Left colon (tissue), 2 donors: ENCODE measurements around the gene ACRBP. TPM values are rescaled to one million over a fixed set of nuclear protein-coding genes. Genes with fewer than 3 reads are reported as not detected.
"Not testable (repeated sequence)": the region's sequence is repeated elsewhere in the genome, so short reads cannot be mapped to it uniquely, and the experiment has no call there.

Experiments used
- ATAC-seq: fragments of 200-7000 bp; cut with Tn5 transposase; one replicate; pipeline ENCODE4 v1.9.1; 2020; ENCODE audit warnings: mild to moderate bottlenecking, moderate library complexity
- DNase-seq, 2 donors: peaks; one replicate each; pipeline ENCODE4 v3.0.0-alpha.2; 2020
- intact Hi-C, 2 donors: fragments of 100-400 bp; cut with DNase I in 1 of 2; cut with micrococcal nuclease in 1 of 2; formaldehyde crosslinking; loops; one replicate each; pipeline versions ENCODE4 v1.11.2 to v1.14.0; 2022; cut with DNase I, micrococcal nuclease
- total RNA-seq, 2 donors: library from RNA; stranded (reverse); fragmentation: NEBNext Ultra II Directional; extraction: Animal tissue kit (Norgen Biotek cat#: 25700); gene quantifications; one replicate each; pipeline ENCODE4 v1.2.1, GENCODE V29; 2021
- donor health status: DM: no; HTN: no; CAD: no.
- donor health status: DM: yes; HTN: yes; CAD: no.

Gene ACRBP
- total RNA-seq, 2 donors from 2014 or later, result 2.9 to 3.4 TPM

DNA sequence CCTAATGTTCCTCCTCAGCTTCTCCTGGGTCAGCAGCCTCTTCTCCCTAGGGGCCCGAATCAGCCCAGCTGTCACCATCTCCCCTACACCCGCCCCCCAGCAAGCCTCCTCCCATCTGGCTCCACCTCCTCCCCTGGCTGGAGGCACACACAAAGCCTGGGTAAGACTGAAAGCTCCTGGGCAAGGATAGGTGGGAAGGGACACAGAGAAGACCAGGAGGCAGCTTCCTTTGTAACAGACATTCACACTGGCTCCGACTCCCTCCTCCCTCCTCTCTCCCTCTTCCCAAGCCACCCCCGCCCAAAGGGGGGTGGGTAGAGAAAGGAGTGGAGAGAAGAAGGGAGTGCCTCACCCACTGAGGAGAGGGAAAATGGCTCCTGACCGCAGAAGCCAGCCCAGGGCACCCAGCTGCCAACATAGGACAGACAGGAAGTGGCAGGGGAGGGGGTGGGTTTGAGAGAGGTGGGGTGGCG is 44.1 kb downstream of the ACRBP start:
- ATAC-seq, result no peak
- peak in 1 of 2 donors; percentile 44 for DNase-seq

DNA sequence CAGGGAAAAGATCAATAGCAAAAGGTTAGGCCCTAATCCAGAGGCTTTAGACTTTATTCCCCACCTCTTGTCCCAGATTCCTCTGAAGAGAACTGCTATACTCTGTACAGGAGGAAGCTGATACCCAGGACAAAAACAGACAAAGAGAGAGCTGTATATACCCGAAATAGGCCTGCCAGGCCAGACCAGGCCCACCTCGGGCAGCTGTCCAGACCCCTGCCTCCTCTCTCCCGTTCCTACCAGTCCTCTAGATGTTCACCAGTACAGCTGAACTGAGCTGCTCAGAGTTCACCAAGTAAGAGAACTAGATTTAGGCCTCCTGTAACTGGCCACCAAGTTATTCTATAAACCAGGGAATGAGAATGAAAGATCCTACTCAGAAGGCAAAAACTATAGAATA is 44.7 kb downstream of the ACRBP start:
- ATAC-seq (no peak), DNase-seq (no peak)
- intact Hi-C loops, result no loop called here

More for the DNA sequence above, 44.1 kb downstream of the ACRBP start:
- intact Hi-C loops, result no loop called here

- intact Hi-C loops, DNase-seq, ATAC-seq: not testable (repeated sequence)
Measured at GRCh38 chr12:6595673-6596072, 51.6 kb downstream of the ACRBP start.

DNA sequence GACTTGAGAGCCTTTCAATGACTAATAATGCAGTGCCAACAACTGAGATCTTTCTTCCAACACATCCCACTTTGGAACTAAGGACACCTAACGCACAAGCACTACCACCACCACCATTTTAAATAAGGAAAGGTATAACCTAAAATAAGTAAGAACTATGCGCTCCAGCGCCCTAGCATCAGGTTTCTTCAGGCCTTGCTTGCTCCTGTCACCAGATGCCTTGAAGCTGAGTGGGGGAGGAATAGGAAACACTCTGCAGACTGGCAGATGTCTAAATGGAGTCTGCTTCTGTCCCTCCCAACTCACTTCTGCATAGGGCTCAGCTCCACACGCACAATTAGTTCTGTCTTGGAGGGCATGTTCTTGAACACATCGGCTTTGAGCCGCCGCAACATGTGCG is 55.1 kb downstream of the ACRBP start:
- ATAC-seq (no peak), DNase-seq (no peak)
- intact Hi-C loops, result no loop called here

Other genes with a start within 250 kb of the ACRBP start
- 1 to 10 TPM; 1.3 to 4.4 TPM for gene CD27, start 202.5 kb downstream of the ACRBP start, total RNA-seq
- 10 to 100 TPM; 51.2 to 74.2 TPM for gene TAPBPL, start 195.4 kb downstream of the ACRBP start, total RNA-seq
- gene VAMP1, start 176.8 kb downstream of the ACRBP start, total RNA-seq, result 1 to 10 TPM; 4.2 to 6.3 TPM
- gene MRPL51, start 154.2 kb downstream of the ACRBP start, total RNA-seq, result 100 to 1,000 TPM; 124 to 131 TPM
- 10 to 100 TPM; 21.9 to 29.4 TPM for gene NCAPD2, start 153.3 kb downstream of the ACRBP start, total RNA-seq
- gene GAPDH, start 112.9 kb downstream of the ACRBP start, total RNA-seq, result 1,000 to 10,000 TPM; 2,230 to 2,756 TPM
- 1 to 10 TPM; 3.8 to 7.2 TPM for gene IFFO1, start 91.4 kb downstream of the ACRBP start, total RNA-seq
- 10 to 100 TPM; 22.2 to 34.4 TPM for gene NOP2, start 79.1 kb downstream of the ACRBP start, total RNA-seq
- 100 to 1,000 TPM; 142 to 157 TPM for gene CHD4, start 40.1 kb downstream of the ACRBP start, total RNA-seq
- 10 to 100 TPM; 25.6 to 26.7 TPM for gene LPAR5, start 11.5 kb downstream of the ACRBP start, total RNA-seq
- 10 to 100 TPM; 23.6 to 38.9 TPM for gene ING4, start 15.7 kb upstream of the ACRBP start, total RNA-seq
- 10 to 100 TPM; 47.8 to 51.4 TPM for gene ZNF384, start 41.9 kb upstream of the ACRBP start, total RNA-seq
- under 1 TPM; 0.52 to 0.67 TPM for gene PIANP, start 53.4 kb upstream of the ACRBP start, total RNA-seq
- 10 to 100 TPM; 37.2 to 40.8 TPM for gene COPS7A, start 76.6 kb upstream of the ACRBP start, total RNA-seq
- 100 to 1,000 TPM; 167 to 180 TPM for gene MLF2, start 105.7 kb upstream of the ACRBP start, total RNA-seq
- 100 to 1,000 TPM in 1 of 2 donors, 10 to 100 TPM in 1; 89.6 to 123 TPM for gene PTMS, start 118.9 kb upstream of the ACRBP start, total RNA-seq
- 1 to 10 TPM in 1 of 2 donors, under 1 TPM in 1; 0.89 to 1.6 TPM for gene LAG3, start 125.1 kb upstream of the ACRBP start, total RNA-seq
- gene CD4, start 142.1 kb upstream of the ACRBP start, total RNA-seq, result 10 to 100 TPM in 1 of 2 donors, 1 to 10 TPM in 1; 4.3 to 18.1 TPM
- 1 to 10 TPM; 1.3 to 4.3 TPM for gene GPR162, start 174.4 kb upstream of the ACRBP start, total RNA-seq
- gene P3H3, start 181.0 kb upstream of the ACRBP start, total RNA-seq, result 1 to 10 TPM; 4.3 to 6.3 TPM
- 1 to 10 TPM; 1.1 to 1.5 TPM for gene GNB3, start 193.5 kb upstream of the ACRBP start, total RNA-seq
- 10 to 100 TPM in 1 of 2 donors, 1 to 10 TPM in 1; 4.4 to 10.5 TPM for gene CDCA3, start 203.9 kb upstream of the ACRBP start, total RNA-seq
- gene USP5, start 204.7 kb upstream of the ACRBP start, total RNA-seq, result 10 to 100 TPM; 68.5 to 81.4 TPM
- 100 to 1,000 TPM; 702 to 720 TPM for gene TPI1, start 220.1 kb upstream of the ACRBP start, total RNA-seq
- 10 to 100 TPM; 11.7 to 11.8 TPM for gene SPSB2, start 225.9 kb upstream of the ACRBP start, total RNA-seq